ENCODE data around the gene NDFIP2. TPM values are rescaled to one million over a fixed set of nuclear protein-coding genes. Genes with fewer than 3 reads are reported as not detected.
"Not testable (repeated sequence)": the region's sequence is repeated elsewhere in the genome, so short reads cannot be mapped to it uniquely, and the experiment has no call there.

NDFIP2 gene
- total RNA-seq, 1 donor from 2014 or later = 34.1 TPM

DNA sequence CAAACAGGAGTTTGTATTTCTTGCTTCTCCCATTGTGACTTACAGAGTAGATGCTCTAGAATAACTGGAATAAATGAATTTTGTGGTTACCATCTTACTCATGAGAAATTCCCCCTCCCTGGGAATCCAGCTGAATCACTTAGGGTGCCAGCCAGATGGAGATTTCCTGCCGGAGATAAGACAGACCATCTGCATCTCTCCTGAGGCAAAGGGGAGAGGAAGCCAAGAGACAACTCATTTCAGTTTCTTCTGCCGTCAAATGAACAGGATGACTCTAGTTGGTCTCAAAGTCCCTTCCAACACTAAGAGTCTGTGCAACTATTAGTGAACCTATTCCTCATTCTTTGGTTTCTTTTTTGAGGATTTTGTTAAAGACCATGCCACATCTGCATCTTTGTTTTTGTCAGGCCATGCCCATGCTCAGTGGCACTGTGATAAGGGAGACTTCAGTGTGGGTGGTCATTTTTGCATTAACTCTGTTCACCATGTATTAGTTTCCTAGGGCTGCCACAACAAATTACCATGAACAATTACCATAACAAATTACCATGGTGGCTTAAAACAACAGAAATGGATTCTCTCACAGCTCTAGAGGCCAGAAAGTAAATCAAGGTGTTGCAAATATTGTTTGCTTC, 112.8 kb downstream of the NDFIP2 start:
- Histone ChIP-seq H3K27ac (no peak overlapping the region), H3K4me3 (no peak overlapping the region), H3K36me3 (no peaks in the 10 kb centered on the region), H3K9me3 (no peaks in the 10 kb centered on the region), H3K4me1 (no peaks in the 10 kb centered on the region), H3K27me3 (no peaks in the 10 kb centered on the region)
- intact Hi-C loops (cut with DNase I) = no loop called here
- DNase-seq (no peak), ATAC-seq (no peak)
- TF ChIP-seq, protein P1, sequence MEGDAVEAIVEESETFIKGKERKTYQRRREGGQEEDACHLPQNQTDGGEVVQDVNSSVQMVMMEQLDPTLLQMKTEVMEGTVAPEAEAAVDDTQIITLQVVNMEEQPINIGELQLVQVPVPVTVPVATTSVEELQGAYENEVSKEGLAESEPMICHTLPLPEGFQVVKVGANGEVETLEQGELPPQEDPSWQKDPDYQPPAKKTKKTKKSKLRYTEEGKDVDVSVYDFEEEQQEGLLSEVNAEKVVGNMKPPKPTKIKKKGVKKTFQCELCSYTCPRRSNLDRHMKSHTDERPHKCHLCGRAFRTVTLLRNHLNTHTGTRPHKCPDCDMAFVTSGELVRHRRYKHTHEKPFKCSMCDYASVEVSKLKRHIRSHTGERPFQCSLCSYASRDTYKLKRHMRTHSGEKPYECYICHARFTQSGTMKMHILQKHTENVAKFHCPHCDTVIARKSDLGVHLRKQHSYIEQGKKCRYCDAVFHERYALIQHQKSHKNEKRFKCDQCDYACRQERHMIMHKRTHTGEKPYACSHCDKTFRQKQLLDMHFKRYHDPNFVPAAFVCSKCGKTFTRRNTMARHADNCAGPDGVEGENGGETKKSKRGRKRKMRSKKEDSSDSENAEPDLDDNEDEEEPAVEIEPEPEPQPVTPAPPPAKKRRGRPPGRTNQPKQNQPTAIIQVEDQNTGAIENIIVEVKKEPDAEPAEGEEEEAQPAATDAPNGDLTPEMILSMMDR (IDR thresholded peaks at IDR 0.05) = no peak

GRCh38 chr13:79600146-79600545, 119.2 kb downstream of the NDFIP2 start:
- H3K4me3 ChIP-seq; ATAC-seq; H3K36me3 ChIP-seq; H3K27me3 ChIP-seq; H3K9me3 ChIP-seq; H3K4me1 ChIP-seq; DNase-seq; H3K27ac ChIP-seq; intact Hi-C loops (cut with DNase I): not testable (repeated sequence)

DNA sequence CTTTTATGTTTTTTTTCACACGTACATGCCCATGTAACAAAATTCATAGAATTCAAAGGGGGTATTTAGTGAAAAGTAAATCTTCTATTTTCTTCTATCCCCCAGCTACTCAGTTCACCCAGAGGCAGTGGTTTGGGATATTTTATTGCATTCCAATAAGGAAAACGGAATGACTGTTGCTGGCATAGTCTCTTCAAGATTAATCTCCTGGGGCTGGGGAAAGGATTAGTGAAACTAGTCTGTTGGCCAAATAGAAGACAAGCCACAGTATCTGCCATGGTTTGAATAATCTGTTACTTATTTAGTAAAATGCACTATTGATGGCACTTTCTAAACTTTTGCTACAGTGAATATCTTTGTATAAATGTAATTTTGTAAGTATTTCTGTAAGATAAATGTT, 122.0 kb downstream of the NDFIP2 start:
- intact Hi-C loops (cut with DNase I) = no loop called here
- TF ChIP-seq, protein P1 (IDR thresholded peaks at IDR 0.05) = no peak
- Histone ChIP-seq H3K27me3 (no peaks in the 10 kb centered on the region), H3K4me3 (no peak overlapping the region), H3K27ac (no peak overlapping the region), H3K36me3 (no peaks in the 10 kb centered on the region), H3K9me3 (no peaks in the 10 kb centered on the region), H3K4me1 (no peaks in the 10 kb centered on the region)
- no peak for DNase-seq
- ATAC-seq = no peak

DNA sequence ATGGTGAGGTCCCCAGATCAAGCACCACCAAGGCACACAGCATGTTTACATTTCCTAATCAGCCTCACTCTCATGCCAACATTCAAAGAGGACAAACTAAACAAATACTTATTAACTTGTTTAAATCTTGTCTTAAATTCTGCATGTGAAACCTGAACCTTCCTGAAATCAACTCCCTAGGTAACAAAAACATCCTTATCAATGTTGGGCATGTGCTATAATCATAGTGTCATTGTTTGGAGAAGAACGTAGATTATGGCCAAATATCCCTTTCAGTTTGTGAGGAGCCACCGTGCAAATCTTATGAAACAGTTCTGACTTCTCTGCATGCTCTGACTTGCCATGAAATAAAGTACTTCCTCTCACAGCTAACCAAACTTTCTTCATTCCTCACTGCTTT, 123.8 kb downstream of the NDFIP2 start:
- peak; percentile 42 for ATAC-seq
- H3K9me3 ChIP-seq = no peaks in the 10 kb centered on the region
- no peak overlapping the region for H3K27ac ChIP-seq
- intact Hi-C loops (cut with DNase I) = no loop called here
- DNase-seq = no peak
- no peaks in the 10 kb centered on the region for H3K27me3 ChIP-seq
- H3K4me3 ChIP-seq = no peak overlapping the region
- TF ChIP-seq, protein P1 (IDR thresholded peaks at IDR 0.05) = no peak
- H3K4me1 ChIP-seq = no peaks in the 10 kb centered on the region
- H3K36me3 ChIP-seq = no peaks in the 10 kb centered on the region

Other genes starting within 250 kb of the NDFIP2 start
- gene RBM26, start 74.9 kb upstream of the NDFIP2 start, total RNA-seq = 42.0 TPM

All from upper lobe of right lung (tissue), 1 donor.